Vagina (tissue), 2 donors: ENCODE measurements around the gene PLA2R1.

Experiments
- POLR2A ChIP-seq, 2 donors: fragments of 450-650 bp; IDR thresholded peaks; one replicate each; pipeline ENCODE4 v1.6.1; 2017; ENCODE audit warnings: antibody characterized with exemption in 2 of 2, mild to moderate bottlenecking in 2 of 2, moderate library complexity in 2 of 2
- POLR2AphosphoS5 ChIP-seq, 2 donors: sonication (generic); formaldehyde crosslinking; IDR thresholded peaks; one replicate each; pipeline ENCODE4 v1.9.0; 2017; ENCODE audit warnings: antibody characterized with exemption in 2 of 2, mild to moderate bottlenecking in 2 of 2, low read depth in 1 of 2; ENCODE audit not compliant: insufficient read depth in 1 of 2
- TF ChIP-seq, protein P1 (sequence below), 3 experiments: fragments of 450-650 bp in 2 of 3; fragments of 200-600 bp in 1 of 3; sonication (generic) in 1 of 3; IDR thresholded peaks; one replicate each; pipeline ENCODE4 v1.5.1; 2017 to 2019; ENCODE audit warnings: antibody characterized with exemption in 3 of 3, mild to moderate bottlenecking in 2 of 3, moderate library complexity in 2 of 3

DNA sequence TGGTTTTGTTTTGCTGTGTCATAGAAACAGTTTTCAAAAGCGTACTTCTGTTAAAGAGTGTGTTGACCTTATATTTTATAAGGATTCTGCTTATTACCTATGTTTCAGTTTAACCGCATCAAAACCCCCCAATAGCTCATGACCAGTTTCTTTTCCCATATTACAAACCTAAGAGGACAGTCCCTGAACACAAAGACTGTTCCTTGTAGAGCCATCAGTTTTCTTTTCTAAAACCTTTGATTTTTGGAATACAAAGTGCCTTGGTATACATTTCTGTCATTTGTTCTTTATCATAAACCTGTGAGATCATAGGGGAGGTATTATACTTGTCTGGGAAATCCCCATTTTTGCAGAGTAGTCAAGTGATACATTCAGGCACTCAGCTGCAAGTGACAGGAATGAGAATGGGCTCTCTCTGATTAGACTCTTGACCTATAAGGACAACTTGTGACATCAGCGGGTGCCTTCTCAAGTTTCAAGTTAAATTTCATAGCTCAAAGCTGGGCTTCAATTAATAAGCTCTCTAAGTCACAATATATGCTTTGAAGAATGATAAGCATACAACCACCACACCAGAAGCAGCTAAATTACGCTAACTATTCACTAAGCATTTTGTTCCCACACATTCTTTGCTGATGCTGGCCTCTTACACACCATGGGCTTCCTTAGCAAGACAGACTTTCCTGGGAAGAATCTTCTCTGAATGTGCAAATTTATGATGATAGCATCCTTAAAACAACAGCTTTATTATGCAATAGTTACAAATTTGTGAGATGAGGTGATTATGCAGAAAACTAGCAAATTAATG is 167.0 kb downstream of the PLA2R1 start:
- TF ChIP-seq, protein P1, sequence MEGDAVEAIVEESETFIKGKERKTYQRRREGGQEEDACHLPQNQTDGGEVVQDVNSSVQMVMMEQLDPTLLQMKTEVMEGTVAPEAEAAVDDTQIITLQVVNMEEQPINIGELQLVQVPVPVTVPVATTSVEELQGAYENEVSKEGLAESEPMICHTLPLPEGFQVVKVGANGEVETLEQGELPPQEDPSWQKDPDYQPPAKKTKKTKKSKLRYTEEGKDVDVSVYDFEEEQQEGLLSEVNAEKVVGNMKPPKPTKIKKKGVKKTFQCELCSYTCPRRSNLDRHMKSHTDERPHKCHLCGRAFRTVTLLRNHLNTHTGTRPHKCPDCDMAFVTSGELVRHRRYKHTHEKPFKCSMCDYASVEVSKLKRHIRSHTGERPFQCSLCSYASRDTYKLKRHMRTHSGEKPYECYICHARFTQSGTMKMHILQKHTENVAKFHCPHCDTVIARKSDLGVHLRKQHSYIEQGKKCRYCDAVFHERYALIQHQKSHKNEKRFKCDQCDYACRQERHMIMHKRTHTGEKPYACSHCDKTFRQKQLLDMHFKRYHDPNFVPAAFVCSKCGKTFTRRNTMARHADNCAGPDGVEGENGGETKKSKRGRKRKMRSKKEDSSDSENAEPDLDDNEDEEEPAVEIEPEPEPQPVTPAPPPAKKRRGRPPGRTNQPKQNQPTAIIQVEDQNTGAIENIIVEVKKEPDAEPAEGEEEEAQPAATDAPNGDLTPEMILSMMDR (IDR thresholded peaks at IDR 0.05), result no peak
- no peak for TF ChIP-seq POLR2A (IDR thresholded peaks at IDR 0.05)
- no peak for TF ChIP-seq POLR2AphosphoS5 (IDR thresholded peaks at IDR 0.05; ENCODE audit: insufficient read depth in 1 of 2, low read depth in 1 of 2)
